ENCODE measurements around the gene WDR5.
A peak's percentile ranks its signal among the peaks of the same experiment; 100 is the strongest.

WDR5 gene

GRCh38 chr9:134189145-134189469 is 53.2 kb downstream of the WDR5 start:
- no peak for DNase-seq (ENCODE audit: low read depth)

- DNase-seq (ENCODE audit: low read depth), result no peak
These were observed 53.8 kb downstream of the WDR5 start for GRCh38 chr9:134189470-134190231.

GRCh38 chr9:134190232-134191121 is 54.6 kb downstream of the WDR5 start:
- no peak for DNase-seq (ENCODE audit: low read depth)

- DNase-seq (ENCODE audit: low read depth), result no peak
These were observed 55.8 kb downstream of the WDR5 start for GRCh38 chr9:134191455-134192209.

- no peak for DNase-seq (ENCODE audit: low read depth)
These were observed 56.5 kb downstream of the WDR5 start for GRCh38 chr9:134192311-134192950.

GRCh38 chr9:134192951-134193731 is 57.3 kb downstream of the WDR5 start:
- no peak for DNase-seq (ENCODE audit: low read depth)

GRCh38 chr9:134193912-134194535 is 58.1 kb downstream of the WDR5 start:
- DNase-seq (ENCODE audit: low read depth), result no peak

- DNase-seq (ENCODE audit: low read depth), result no peak
These were observed 59.7 kb downstream of the WDR5 start for GRCh38 chr9:134195558-134195957.

- DNase-seq (ENCODE audit: low read depth), result no peak
These were observed 61.0 kb downstream of the WDR5 start for GRCh38 chr9:134196911-134197310.

- DNase-seq (ENCODE audit: low read depth), result no peak
These were observed 62.9 kb downstream of the WDR5 start for GRCh38 chr9:134198791-134199190.

- DNase-seq (ENCODE audit: low read depth), result no peak
These were observed 64.8 kb downstream of the WDR5 start for GRCh38 chr9:134200730-134201129.

GRCh38 chr9:134203224-134203623 is 67.3 kb downstream of the WDR5 start:
- no peak for DNase-seq (ENCODE audit: low read depth)

- no peak for DNase-seq (ENCODE audit: low read depth)
These were observed 68.2 kb downstream of the WDR5 start for GRCh38 chr9:134204041-134204440.

GRCh38 chr9:134204991-134205578 is 69.2 kb downstream of the WDR5 start:
- no peak for DNase-seq (ENCODE audit: low read depth)

- DNase-seq (ENCODE audit: low read depth), result peak; percentile 9
These were observed 69.9 kb downstream of the WDR5 start for GRCh38 chr9:134205672-134206310.

GRCh38 chr9:134206311-134207300 is 70.7 kb downstream of the WDR5 start:
- DNase-seq (ENCODE audit: low read depth), result no peak

GRCh38 chr9:134208310-134208841 is 72.5 kb downstream of the WDR5 start:
- no peak for DNase-seq (ENCODE audit: low read depth)

- DNase-seq (ENCODE audit: low read depth), result no peak
These were observed 73.3 kb downstream of the WDR5 start for GRCh38 chr9:134208981-134209725.
